ENCODE results near the gene LMAN2.
"Not testable (repeated sequence)": the region's sequence is repeated elsewhere in the genome, so short reads cannot be mapped to it uniquely, and the experiment has no call there.

LMAN2 gene

DNA sequence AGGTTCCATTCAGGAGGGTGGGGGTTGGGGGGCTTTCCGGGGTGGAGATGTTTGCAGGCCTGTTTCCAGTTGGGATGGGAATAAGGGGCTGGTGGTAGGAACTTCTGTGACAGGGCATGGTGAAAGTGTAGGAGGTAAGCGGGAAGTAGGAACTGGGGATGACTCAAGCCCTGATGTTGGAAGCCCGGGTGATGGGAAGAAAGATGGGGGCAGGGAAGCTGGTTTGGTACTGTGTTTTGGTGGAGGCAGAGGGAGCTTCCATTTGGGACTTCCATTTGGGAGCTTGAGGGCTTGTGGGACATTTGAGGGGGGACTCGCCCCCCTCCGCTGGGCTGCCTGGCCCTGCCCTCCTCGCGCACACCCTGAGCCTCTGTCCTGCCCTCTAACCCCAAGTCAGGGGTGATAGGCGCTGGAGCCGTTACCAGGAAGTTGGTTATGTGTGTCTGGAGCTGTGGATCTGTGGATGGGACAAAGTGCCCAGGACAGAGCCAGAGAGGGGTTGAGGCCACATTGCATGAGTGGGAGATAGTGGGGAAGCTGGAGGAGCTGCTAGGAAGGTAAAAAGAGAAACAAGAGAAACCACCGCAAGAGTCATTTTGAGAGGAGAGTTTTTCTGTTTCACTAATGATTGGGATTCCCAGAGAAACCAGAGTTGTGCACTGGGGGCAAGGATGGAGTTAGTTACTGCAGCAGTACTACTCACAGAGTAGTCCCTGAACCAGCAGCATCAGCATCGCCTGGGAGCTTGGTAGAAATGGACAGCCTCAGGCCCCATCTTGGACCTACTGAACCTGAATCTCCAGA, 12.9 kb upstream of the LMAN2 start:
- no peak for DNase-seq

DNA sequence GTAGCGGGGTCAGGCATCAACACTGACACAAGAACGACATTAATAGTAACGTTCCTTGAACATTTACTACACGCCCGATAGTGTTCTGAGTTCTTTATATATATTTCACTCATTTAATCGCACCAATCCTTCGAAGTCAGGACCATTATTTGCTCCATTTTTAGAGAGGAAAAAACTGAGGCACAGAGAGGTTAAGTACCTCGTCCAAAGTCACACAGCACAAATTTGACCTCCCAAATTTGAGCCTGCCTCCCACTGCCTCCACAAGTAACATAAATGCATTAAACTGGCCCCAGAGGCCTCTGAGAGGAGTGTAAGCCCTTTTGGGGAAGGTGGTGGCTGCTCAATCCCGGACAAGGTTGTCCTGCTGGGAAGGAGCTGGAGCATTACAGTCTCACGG, 12.1 kb upstream of the LMAN2 start:
- no peak for DNase-seq

GRCh38 chr5:177362610-177363507, 11.4 kb upstream of the LMAN2 start:
- DNase-seq: peak; percentile 82

- DNase-seq: no peak
These were observed 10.8 kb upstream of the LMAN2 start for GRCh38 chr5:177362292-177362609.

- DNase-seq: peak; percentile 40
These were observed 10.2 kb upstream of the LMAN2 start for GRCh38 chr5:177361418-177362291.

GRCh38 chr5:177360740-177361139, 9.3 kb upstream of the LMAN2 start:
- DNase-seq: not testable (repeated sequence)

DNA sequence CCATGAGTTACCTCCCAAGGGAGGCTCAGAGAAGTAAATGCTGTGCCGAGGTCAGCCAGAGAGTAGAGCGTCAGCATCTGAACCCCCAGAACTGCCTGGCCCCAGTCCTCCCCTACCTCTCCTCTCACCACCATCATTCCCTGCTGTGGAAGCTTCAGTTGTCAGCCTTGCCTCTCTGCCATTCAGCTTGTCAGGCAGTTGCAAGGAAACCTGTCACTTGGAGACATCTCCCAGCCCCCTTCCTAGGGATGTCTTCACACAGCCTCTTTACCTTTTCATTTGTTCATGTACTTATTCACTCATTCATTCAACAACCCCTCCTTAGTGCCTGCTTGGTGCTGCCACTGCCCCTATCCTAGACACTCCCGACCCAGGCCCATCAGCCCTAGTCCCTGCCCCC, 8.4 kb upstream of the LMAN2 start:
- no peak for DNase-seq

DNA sequence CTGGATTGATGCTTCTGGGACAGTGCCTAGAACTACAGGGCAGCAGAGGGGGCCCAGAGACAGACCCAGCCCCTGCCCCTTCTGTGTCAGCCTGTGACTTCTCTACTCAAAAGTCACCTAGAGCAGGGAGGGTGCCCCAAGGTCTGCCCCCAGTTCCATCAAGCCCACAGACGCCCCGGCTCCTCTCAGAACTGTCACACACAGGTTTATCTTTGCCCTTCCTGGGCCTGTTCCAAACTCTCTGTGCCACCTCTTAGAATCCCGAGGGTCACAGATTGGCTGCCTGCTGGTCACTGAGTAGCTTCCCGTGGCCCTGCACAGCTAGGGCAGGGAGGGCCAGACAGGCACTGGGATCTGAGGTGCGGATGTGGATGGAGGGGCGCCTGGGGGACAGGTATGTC, 8.0 kb upstream of the LMAN2 start:
- DNase-seq: no peak

GRCh38 chr5:177358370-177358819, 6.9 kb upstream of the LMAN2 start:
- no peak for DNase-seq

- peak; percentile 81 for DNase-seq
These were observed 6.2 kb upstream of the LMAN2 start, which contains the start of gene RGS14 for GRCh38 chr5:177357459-177358351. RGS14 (plus strand) TSS chr5:177357924; CDS start chr5:177358025, 101 bp downstream.

DNA sequence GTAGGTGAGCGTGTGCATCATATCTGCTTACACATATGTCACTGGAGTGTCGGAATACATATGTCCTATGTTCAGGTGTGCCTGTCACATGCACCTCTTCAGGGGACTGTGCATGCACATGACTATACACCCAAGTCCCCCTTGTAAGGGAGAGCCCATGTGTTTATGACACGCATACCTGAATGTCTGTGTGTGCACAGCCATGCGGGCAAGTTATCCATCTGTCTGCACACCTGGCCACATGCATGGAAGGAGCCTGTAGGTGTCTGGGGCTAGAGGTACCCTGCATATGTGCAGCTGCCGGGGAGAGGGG, 5.6 kb upstream of the LMAN2 start:
- no peak for DNase-seq

DNA sequence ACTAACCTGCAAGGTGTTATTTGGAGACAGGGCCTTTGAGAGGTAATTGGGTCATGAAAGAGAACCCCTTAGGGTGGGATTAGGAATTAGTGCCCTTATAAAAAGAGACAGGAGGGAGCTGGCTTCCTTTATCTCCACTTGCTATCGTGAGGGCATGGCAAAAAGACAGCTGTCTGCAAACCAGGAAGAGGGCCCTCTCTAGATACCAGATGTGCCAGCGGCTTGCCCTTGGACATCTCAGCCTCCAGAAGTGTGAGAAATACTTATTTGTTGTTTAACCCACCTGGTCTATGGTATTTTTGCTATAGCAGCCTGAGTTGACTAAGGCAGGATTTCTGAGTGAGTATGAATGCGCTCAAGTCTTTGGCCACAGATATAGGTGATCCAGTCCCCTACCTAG, 5.3 kb upstream of the LMAN2 start:
- DNase-seq: no peak

- no peak for DNase-seq
These were observed 4.3 kb upstream of the LMAN2 start for GRCh38 chr5:177355868-177356168.

- DNase-seq: no peak
These were observed 3.8 kb upstream of the LMAN2 start for GRCh38 chr5:177355162-177355867.

- DNase-seq: no peak
These were observed 3.2 kb upstream of the LMAN2 start for GRCh38 chr5:177354711-177355110.

DNA sequence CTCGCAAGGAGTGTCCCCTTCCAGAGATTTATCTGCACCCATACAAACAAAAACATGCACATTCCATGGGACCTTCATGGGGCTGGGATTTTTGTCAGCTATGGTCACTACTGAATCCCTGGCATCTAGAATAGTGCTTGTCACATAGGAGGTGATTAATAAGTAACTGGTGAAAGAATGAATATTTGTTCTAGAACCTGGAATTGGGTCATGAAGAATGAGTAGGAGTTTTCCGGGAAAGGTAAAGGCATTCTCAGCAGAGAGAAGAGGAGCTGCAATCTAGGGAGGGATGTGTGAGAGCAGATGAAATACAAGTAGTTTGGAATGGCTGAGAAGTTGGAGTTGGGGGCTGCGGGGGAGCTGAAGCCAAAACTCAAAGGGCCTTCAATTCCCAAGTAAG, 2.8 kb upstream of the LMAN2 start:
- no peak for DNase-seq

GRCh38 chr5:177353093-177353492, 1.6 kb upstream of the LMAN2 start:
- no peak for DNase-seq

DNA sequence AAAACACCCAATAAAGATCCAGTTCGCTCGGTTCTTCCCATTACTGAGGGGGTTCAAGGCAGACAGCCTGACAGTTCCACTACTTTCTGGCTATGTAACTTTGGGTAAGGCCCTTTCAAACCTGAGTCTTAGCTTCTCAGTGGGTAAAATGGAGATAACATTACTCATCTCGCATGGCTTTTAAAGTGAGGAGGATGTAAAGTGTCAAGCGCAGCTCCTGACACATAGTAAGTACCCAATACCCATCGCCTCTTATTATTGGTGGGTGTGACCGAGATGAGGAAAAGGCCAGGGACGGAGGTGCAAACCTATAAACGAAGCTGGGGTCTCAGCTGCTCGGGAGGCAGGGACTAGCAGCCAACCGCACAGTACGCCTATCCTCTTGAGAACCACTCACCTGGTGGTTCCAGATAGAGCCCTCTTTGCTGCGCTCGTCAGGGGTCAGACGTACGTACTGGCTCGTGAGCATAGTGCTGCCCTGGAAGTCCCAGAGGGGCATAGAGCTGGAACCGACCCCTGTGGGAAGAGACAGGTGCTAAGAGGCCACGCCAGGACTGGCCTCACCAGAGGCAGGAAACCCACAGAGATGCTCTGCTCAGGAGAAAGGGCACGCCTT, 584 bp downstream of the LMAN2 start:
- no peak for DNase-seq

DNA sequence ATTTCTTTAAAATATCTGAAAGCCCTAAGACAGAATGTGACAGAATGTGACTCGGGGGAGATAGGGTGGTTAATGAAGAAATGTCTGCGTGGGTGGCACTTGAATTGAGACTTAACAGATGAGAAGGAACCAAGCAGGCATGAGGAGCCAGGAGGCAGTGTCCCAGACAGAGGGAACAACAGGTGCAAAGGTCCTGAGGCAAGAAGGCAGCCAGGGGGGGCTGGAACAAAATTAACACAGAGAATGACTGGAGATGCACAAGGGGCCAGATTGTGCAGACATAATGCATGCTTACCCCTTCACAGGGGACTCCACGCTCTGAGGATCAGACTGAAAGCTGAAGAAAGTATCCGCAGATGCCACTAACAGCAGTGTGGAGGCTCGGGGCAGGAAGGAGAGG, 1.7 kb downstream of the LMAN2 start:
- no peak for DNase-seq

DNA sequence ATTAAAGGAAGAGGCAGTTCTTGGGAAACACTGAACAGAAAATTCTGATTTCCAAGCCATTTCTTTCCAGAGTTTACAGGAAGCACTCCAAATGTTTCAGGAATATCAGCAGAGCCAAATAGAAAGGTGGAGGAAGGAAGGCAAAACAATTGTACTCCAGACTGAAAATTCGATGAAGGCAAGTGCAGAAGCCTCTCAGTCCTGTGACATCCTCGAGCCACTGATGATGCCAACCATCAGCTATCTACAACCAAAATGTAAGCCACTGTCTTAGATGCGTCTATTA, 2.2 kb downstream of the LMAN2 start:
- no peak for DNase-seq

DNA sequence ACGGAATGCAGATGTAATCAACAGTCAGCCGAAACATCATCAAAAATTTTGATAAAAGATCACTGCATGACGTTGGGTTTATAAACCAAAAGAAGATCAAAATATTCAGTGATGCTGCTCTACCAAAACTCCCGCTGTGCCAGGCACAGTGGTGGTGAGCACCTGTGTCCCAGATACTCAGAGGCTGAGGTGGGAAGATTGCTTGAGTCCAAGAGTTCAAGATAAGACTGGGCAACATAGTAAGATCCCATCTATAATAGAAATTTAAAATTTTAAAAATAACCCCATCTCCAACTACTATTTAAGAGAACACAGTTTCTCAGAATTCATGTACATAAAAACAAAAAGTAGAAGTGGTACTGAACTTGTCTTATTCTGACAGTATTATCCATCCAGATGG, 3.8 kb downstream of the LMAN2 start:
- no peak for DNase-seq

- no peak for DNase-seq
These were observed 4.6 kb downstream of the LMAN2 start for GRCh38 chr5:177346820-177347219.

Data from CD4-positive, alpha-beta T cell treated with Interleukin-6 for 4 hours (primary cell).